ENCODE results near the gene GRK7.
"Not testable (repeated sequence)": the region's sequence is repeated elsewhere in the genome, so short reads cannot be mapped to it uniquely, and the experiment has no call there.

The GRK7 gene

GRCh38 chr3:141797819-141798447, 34.7 kb downstream of the GRK7 start:
- Histone ChIP-seq H3K27me3 (ENCODE audit: control insufficient read depth in 3 of 3, insufficient read depth in 3 of 3, low read depth in 1 of 3, low read length in 3 of 3) (peaks cover 0 to 6% (median 0%) of the 10 kb centered on the region in 3 experiments), H3K27ac (replicated peaks; ENCODE audit: low read length) (peak overlapping the region; percentile 73), H3K9ac (ENCODE audit: low read depth, low read length, poor library complexity) (no peak overlapping the region), H3K79me1 (ENCODE audit: low read depth, low read length) (no peaks in the 10 kb centered on the region), H2BK15ac (ENCODE audit: low read length) (no peak overlapping the region), H3K4me2 (ENCODE audit: insufficient read depth, low read length, poor library complexity, severe bottlenecking) (peak overlapping the region; percentile 41), H2AK5ac (ENCODE audit: low read depth, low read length) (peak overlapping the region; percentile 4), H2AFZ (ENCODE audit: low read length) (peak overlapping the region; percentile 98), H3K4me1 (ENCODE audit: control insufficient read depth in 2 of 2, insufficient read depth in 1 of 2, low read depth in 1 of 2, low read length in 2 of 2) (peaks cover 11 to 25% of the 10 kb centered on the region in 2 donors), H2BK12ac (ENCODE audit: low read length) (no peak overlapping the region), H4K91ac (ENCODE audit: low read depth, low read length, poor library complexity) (no peak overlapping the region), H3K36me3 (replicated peaks in 1 of 2; ENCODE audit: control insufficient read depth in 2 of 2, insufficient read depth in 2 of 2, low read length in 2 of 2) (no peaks in the 10 kb centered on the region), H2BK5ac (ENCODE audit: low read length) (peak overlapping the region; percentile 7), H3K14ac (ENCODE audit: low read length) (no peak overlapping the region), H3K4me3 (ENCODE audit: low read length in 2 of 2) (peak overlapping the region in 1 of 2 donors; percentile 39), H2BK120ac (ENCODE audit: low read depth, low read length) (no peak overlapping the region), H3K18ac (ENCODE audit: low read length) (peak overlapping the region; percentile 78), H3K9me3 (replicated peaks in 1 of 2; ENCODE audit: control insufficient read depth in 2 of 2, insufficient read depth in 1 of 2, low read depth in 1 of 2, low read length in 2 of 2) (no peaks in the 10 kb centered on the region), H3K23ac (ENCODE audit: low read depth, low read length, poor library complexity) (no peak overlapping the region), H4K8ac (ENCODE audit: low read depth, low read length) (no peak overlapping the region), H3K4ac (ENCODE audit: low read length) (no peak overlapping the region)
- WGBS, 2 donors (ENCODE audit: extremely low coverage in 2 of 2, insufficient read length in 2 of 2, insufficient replicate concordance in 1 of 2): no CpG with 5 or more reads among the region's 10 CpGs
- DNase-seq (ENCODE audit: low spot score): no peak

GRCh38 chr3:141798448-141798845, 35.2 kb downstream of the GRK7 start:
- Histone ChIP-seq H2BK120ac (ENCODE audit: low read depth, low read length) (no peak overlapping the region), H3K36me3 (replicated peaks in 1 of 2; ENCODE audit: control insufficient read depth in 2 of 2, insufficient read depth in 2 of 2, low read length in 2 of 2) (no peaks in the 10 kb centered on the region), H4K8ac (ENCODE audit: low read depth, low read length) (no peak overlapping the region), H3K23ac (ENCODE audit: low read depth, low read length, poor library complexity) (no peak overlapping the region), H3K27ac (replicated peaks; ENCODE audit: low read length) (no peak overlapping the region), H2AK5ac (ENCODE audit: low read depth, low read length) (no peak overlapping the region), H3K18ac (ENCODE audit: low read length) (peak overlapping the region; percentile 81), H3K4me1 (ENCODE audit: control insufficient read depth in 2 of 2, insufficient read depth in 1 of 2, low read depth in 1 of 2, low read length in 2 of 2) (peaks cover 11 to 25% of the 10 kb centered on the region in 2 donors), H2BK5ac (ENCODE audit: low read length) (peak overlapping the region; percentile 7), H2BK12ac (ENCODE audit: low read length) (no peak overlapping the region), H3K27me3 (ENCODE audit: control insufficient read depth in 3 of 3, insufficient read depth in 3 of 3, low read depth in 1 of 3, low read length in 3 of 3) (peaks cover 0 to 7% (median 0%) of the 10 kb centered on the region in 3 experiments), H3K9ac (ENCODE audit: low read depth, low read length, poor library complexity) (no peak overlapping the region), H3K4me3 (ENCODE audit: low read length in 2 of 2) (no peak overlapping the region), H4K91ac (ENCODE audit: low read depth, low read length, poor library complexity) (no peak overlapping the region), H3K9me3 (replicated peaks in 1 of 2; ENCODE audit: control insufficient read depth in 2 of 2, insufficient read depth in 1 of 2, low read depth in 1 of 2, low read length in 2 of 2) (no peaks in the 10 kb centered on the region), H3K79me1 (ENCODE audit: low read depth, low read length) (no peaks in the 10 kb centered on the region), H3K4me2 (ENCODE audit: insufficient read depth, low read length, poor library complexity, severe bottlenecking) (no peak overlapping the region), H3K4ac (ENCODE audit: low read length) (no peak overlapping the region), H3K14ac (ENCODE audit: low read length) (no peak overlapping the region), H2AFZ (ENCODE audit: low read length) (peak overlapping the region; percentile 6), H2BK15ac (ENCODE audit: low read length) (no peak overlapping the region)
- no peak for DNase-seq (ENCODE audit: low spot score)
- no CpG with 5 or more reads among the region's 11 CpGs for WGBS, 2 donors (ENCODE audit: extremely low coverage in 2 of 2, insufficient read length in 2 of 2, insufficient replicate concordance in 1 of 2)

- Histone ChIP-seq H2AK5ac (ENCODE audit: low read depth, low read length) (no peak overlapping the region), H3K4me3 (ENCODE audit: low read length in 2 of 2) (no peak overlapping the region), H3K18ac (ENCODE audit: low read length) (no peak overlapping the region), H3K4ac (ENCODE audit: low read length) (no peak overlapping the region), H3K9me3 (replicated peaks in 1 of 2; ENCODE audit: control insufficient read depth in 2 of 2, insufficient read depth in 1 of 2, low read depth in 1 of 2, low read length in 2 of 2) (peaks cover 0 to 6% of the 10 kb centered on the region in 2 donors), H3K79me1 (ENCODE audit: low read depth, low read length) (peaks cover 2% of the 10 kb centered on the region), H2BK120ac (ENCODE audit: low read depth, low read length) (no peak overlapping the region), H3K4me1 (ENCODE audit: control insufficient read depth in 2 of 2, insufficient read depth in 1 of 2, low read depth in 1 of 2, low read length in 2 of 2) (peaks cover 6 to 13% of the 10 kb centered on the region in 2 donors), H3K4me2 (ENCODE audit: insufficient read depth, low read length, poor library complexity, severe bottlenecking) (no peak overlapping the region), H3K9ac (ENCODE audit: low read depth, low read length, poor library complexity) (no peak overlapping the region), H3K23ac (ENCODE audit: low read depth, low read length, poor library complexity) (no peak overlapping the region), H3K14ac (ENCODE audit: low read length) (no peak overlapping the region), H4K91ac (ENCODE audit: low read depth, low read length, poor library complexity) (no peak overlapping the region), H2BK15ac (ENCODE audit: low read length) (no peak overlapping the region), H3K36me3 (replicated peaks in 1 of 2; ENCODE audit: control insufficient read depth in 2 of 2, insufficient read depth in 2 of 2, low read length in 2 of 2) (no peaks in the 10 kb centered on the region), H4K8ac (ENCODE audit: low read depth, low read length) (no peak overlapping the region), H2AFZ (ENCODE audit: low read length) (no peak overlapping the region), H2BK12ac (ENCODE audit: low read length) (no peak overlapping the region), H2BK5ac (ENCODE audit: low read length) (no peak overlapping the region), H3K27me3 (ENCODE audit: control insufficient read depth in 3 of 3, insufficient read depth in 3 of 3, low read depth in 1 of 3, low read length in 3 of 3) (peaks cover 0 to 3% (median 0%) of the 10 kb centered on the region in 3 experiments), H3K27ac (replicated peaks; ENCODE audit: low read length) (no peak overlapping the region)
- DNase-seq (ENCODE audit: low spot score): no peak
- no CpG with 5 or more reads among the region's 6 CpGs for WGBS, 2 donors (ENCODE audit: extremely low coverage in 2 of 2, insufficient read length in 2 of 2, insufficient replicate concordance in 1 of 2)
These were observed 39.3 kb downstream of the GRK7 start for GRCh38 chr3:141802316-141803077.

GRCh38 chr3:141803538-141803937, 40.3 kb downstream of the GRK7 start:
- not testable (repeated sequence) for H3K18ac ChIP-seq (ENCODE audit: low read length); H2AK5ac ChIP-seq (ENCODE audit: low read depth, low read length); H3K9ac ChIP-seq (ENCODE audit: low read depth, low read length, poor library complexity); H3K9me3 ChIP-seq (replicated peaks in 1 of 2; ENCODE audit: control insufficient read depth in 2 of 2, insufficient read depth in 1 of 2, low read depth in 1 of 2, low read length in 2 of 2); H3K14ac ChIP-seq (ENCODE audit: low read length); H2BK5ac ChIP-seq (ENCODE audit: low read length); H3K23ac ChIP-seq (ENCODE audit: low read depth, low read length, poor library complexity); H3K27ac ChIP-seq (replicated peaks; ENCODE audit: low read length); H3K4me3 ChIP-seq (ENCODE audit: low read length in 2 of 2); H3K4ac ChIP-seq (ENCODE audit: low read length); H3K27me3 ChIP-seq (ENCODE audit: control insufficient read depth in 3 of 3, insufficient read depth in 3 of 3, low read depth in 1 of 3, low read length in 3 of 3); H4K8ac ChIP-seq (ENCODE audit: low read depth, low read length); DNase-seq (ENCODE audit: low spot score); H2AFZ ChIP-seq (ENCODE audit: low read length); H3K4me2 ChIP-seq (ENCODE audit: insufficient read depth, low read length, poor library complexity, severe bottlenecking); H3K79me1 ChIP-seq (ENCODE audit: low read depth, low read length); H2BK120ac ChIP-seq (ENCODE audit: low read depth, low read length); H3K4me1 ChIP-seq (ENCODE audit: control insufficient read depth in 2 of 2, insufficient read depth in 1 of 2, low read depth in 1 of 2, low read length in 2 of 2); H2BK15ac ChIP-seq (ENCODE audit: low read length); H4K91ac ChIP-seq (ENCODE audit: low read depth, low read length, poor library complexity); H2BK12ac ChIP-seq (ENCODE audit: low read length); H3K36me3 ChIP-seq (replicated peaks in 1 of 2; ENCODE audit: control insufficient read depth in 2 of 2, insufficient read depth in 2 of 2, low read length in 2 of 2)
- no CpG with 5 or more reads among the region's 6 CpGs for WGBS, 2 donors (ENCODE audit: extremely low coverage in 2 of 2, insufficient read length in 2 of 2, insufficient replicate concordance in 1 of 2)
